ENCODE data around the gene C3orf49. TPM values are rescaled to one million over a fixed set of nuclear protein-coding genes. Genes with fewer than 3 reads are reported as not detected.

Gene C3orf49
- total RNA-seq, 1 experiment from 2014 or later = not detected

DNA sequence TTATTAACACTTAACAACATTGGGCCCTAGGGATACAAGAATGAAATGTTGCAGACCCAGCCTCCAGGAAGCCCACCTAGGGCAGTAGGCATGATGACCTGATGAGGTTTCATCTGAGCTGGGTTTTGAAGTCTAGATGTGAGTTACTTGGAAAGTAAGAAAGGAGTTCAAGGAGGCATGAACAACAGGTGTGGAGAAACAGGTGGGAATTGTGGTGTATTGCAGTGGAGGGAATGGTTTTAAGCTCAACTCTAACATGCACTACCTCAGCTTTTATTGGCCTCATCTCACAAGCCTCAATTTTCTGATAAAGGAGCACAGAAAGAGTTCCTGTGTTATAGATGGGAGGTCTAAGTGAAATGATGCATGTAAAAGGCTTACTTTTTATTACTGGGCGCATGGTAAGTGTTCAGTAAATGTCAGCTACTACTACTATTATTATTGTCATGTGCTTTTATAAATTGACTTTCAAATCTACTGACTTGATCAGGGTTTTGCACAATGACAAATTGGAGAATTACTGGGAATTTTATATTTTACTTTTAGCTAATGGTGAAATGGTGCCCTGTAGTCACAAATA is 73.8 kb downstream of the C3orf49 start:
- no peak for DNase-seq
- Mint-ChIP-seq H3K4me3 (ENCODE audit: low read depth, unreplicated experiment) (no peak overlapping the region), H3K4me1 (ENCODE audit: low read depth, unreplicated experiment) (no peaks in the 10 kb centered on the region), H3K9me3 (ENCODE audit: low read depth, unreplicated experiment) (no peaks in the 10 kb centered on the region), H3K27ac (ENCODE audit: unreplicated experiment) (no peak overlapping the region), H3K27me3 (ENCODE audit: unreplicated experiment) (no peaks in the 10 kb centered on the region), H3K36me3 (ENCODE audit: insufficient read depth, unreplicated experiment) (no peaks in the 10 kb centered on the region)
- intact Hi-C loops (cut with micrococcal nuclease; ENCODE audit: unreplicated experiment) = no loop called here
- no TSS peak for BruUV-seq (replicated peaks)
- CTCF ChIA-PET = no interaction called here
- TF ChIP-seq, protein P1, sequence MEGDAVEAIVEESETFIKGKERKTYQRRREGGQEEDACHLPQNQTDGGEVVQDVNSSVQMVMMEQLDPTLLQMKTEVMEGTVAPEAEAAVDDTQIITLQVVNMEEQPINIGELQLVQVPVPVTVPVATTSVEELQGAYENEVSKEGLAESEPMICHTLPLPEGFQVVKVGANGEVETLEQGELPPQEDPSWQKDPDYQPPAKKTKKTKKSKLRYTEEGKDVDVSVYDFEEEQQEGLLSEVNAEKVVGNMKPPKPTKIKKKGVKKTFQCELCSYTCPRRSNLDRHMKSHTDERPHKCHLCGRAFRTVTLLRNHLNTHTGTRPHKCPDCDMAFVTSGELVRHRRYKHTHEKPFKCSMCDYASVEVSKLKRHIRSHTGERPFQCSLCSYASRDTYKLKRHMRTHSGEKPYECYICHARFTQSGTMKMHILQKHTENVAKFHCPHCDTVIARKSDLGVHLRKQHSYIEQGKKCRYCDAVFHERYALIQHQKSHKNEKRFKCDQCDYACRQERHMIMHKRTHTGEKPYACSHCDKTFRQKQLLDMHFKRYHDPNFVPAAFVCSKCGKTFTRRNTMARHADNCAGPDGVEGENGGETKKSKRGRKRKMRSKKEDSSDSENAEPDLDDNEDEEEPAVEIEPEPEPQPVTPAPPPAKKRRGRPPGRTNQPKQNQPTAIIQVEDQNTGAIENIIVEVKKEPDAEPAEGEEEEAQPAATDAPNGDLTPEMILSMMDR (IDR thresholded peaks at IDR 0.05; ENCODE audit: unreplicated experiment) = no peak

GRCh38 chr3:63895422-63896189 is 76.5 kb downstream of the C3orf49 start:
- no peak for DNase-seq
- H3K27ac Mint-ChIP-seq (ENCODE audit: unreplicated experiment) = no peak overlapping the region

DNA sequence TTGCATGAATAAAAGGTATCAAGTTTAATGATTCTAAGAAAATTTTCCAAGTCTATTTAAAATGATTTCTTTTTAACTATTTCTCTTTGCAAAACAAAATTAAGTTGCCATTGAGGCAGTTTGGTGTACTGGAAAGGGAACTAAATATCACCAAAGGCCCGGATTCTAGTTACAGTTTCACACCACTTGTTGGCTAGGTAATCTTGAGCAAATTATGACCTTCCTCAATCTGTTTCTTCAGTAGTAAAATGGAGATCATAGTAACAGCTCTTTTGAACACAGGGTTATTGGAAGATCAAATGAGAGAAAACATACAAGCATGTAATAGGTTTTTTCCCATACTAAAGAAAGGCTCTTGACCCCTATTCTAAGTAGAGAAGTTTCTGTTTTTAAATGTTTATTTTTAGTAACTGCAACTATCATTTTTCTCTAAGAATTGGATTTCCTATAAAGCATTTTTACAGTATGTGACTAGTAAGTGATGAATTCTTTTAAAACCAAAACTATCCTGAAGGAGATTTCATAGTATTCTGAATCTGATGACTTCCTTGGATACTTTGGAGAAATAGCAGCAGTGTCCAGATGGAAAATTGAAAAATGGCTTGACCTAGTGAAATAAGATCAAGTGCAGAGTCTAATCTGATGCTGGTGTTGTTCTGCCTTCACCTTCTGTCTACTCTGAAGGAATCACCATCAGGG is 77.4 kb downstream of the C3orf49 start:
- no TSS peak for BruUV-seq (replicated peaks)
- no peak for DNase-seq
- CTCF ChIA-PET = no interaction called here
- intact Hi-C loops (cut with micrococcal nuclease; ENCODE audit: unreplicated experiment) = no loop called here
- H3K4me3 Mint-ChIP-seq (ENCODE audit: low read depth, unreplicated experiment) = no peak overlapping the region
- TF ChIP-seq, protein P1 (IDR thresholded peaks at IDR 0.05; ENCODE audit: unreplicated experiment) = no peak
- H3K9me3 Mint-ChIP-seq (ENCODE audit: low read depth, unreplicated experiment) = no peaks in the 10 kb centered on the region
- peaks cover 9% of the 10 kb centered on the region for H3K4me1 Mint-ChIP-seq (ENCODE audit: low read depth, unreplicated experiment)
- H3K36me3 Mint-ChIP-seq (ENCODE audit: insufficient read depth, unreplicated experiment) = no peaks in the 10 kb centered on the region
- no peak overlapping the region for H3K27ac Mint-ChIP-seq (ENCODE audit: unreplicated experiment)
- H3K27me3 Mint-ChIP-seq (ENCODE audit: unreplicated experiment) = no peaks in the 10 kb centered on the region

More at GRCh38 chr3:63895422-63896189, 76.5 kb downstream of the C3orf49 start:
- Mint-ChIP-seq H3K4me3 (ENCODE audit: low read depth, unreplicated experiment) (no peak overlapping the region), H3K4me1 (ENCODE audit: low read depth, unreplicated experiment) (peaks cover 7% of the 10 kb centered on the region), H3K36me3 (ENCODE audit: insufficient read depth, unreplicated experiment) (no peaks in the 10 kb centered on the region), H3K9me3 (ENCODE audit: low read depth, unreplicated experiment) (no peaks in the 10 kb centered on the region), H3K27me3 (ENCODE audit: unreplicated experiment) (no peaks in the 10 kb centered on the region)
- intact Hi-C loops (cut with micrococcal nuclease; ENCODE audit: unreplicated experiment) = no loop called here
- TF ChIP-seq, protein P1 (IDR thresholded peaks at IDR 0.05; ENCODE audit: unreplicated experiment) = no peak
- BruUV-seq (replicated peaks) = no TSS peak
- CTCF ChIA-PET = no interaction called here

Other genes starting within 250 kb of the C3orf49 start
- gene SNTN, start 166.6 kb upstream of the C3orf49 start, total RNA-seq (2022) = 0.29 TPM in 1 of 2 replicates, not detected in the other
- 70.7 and 77.7 TPM in 2 replicates for gene THOC7, start 44.5 kb downstream of the C3orf49 start, total RNA-seq (2022)
- 31.2 and 38.3 TPM in 2 replicates for gene ATXN7, start 44.6 kb downstream of the C3orf49 start, total RNA-seq (2022)
- not detected in 2 replicates for gene SCAANT1, start 93.1 kb downstream of the C3orf49 start, total RNA-seq (2022)
- gene PSMD6, start 204.2 kb downstream of the C3orf49 start, total RNA-seq (2022) = 65.4 and 73.3 TPM in 2 replicates

Data from Calu3 (cell line).